NCI-H1417 treated with DMSO at 0.1 percent for 48 hours (cell line): ENCODE measurements around the gene CCDC63.
"Not testable (repeated sequence)": the region's sequence is repeated elsewhere in the genome, so short reads cannot be mapped to it uniquely, and the experiment has no call there.

Experiments
- DNase-seq: peaks from one replicate; lab custom pipeline; 2025; lab: John Stamatoyannopoulos, UW

The CCDC63 gene

DNA sequence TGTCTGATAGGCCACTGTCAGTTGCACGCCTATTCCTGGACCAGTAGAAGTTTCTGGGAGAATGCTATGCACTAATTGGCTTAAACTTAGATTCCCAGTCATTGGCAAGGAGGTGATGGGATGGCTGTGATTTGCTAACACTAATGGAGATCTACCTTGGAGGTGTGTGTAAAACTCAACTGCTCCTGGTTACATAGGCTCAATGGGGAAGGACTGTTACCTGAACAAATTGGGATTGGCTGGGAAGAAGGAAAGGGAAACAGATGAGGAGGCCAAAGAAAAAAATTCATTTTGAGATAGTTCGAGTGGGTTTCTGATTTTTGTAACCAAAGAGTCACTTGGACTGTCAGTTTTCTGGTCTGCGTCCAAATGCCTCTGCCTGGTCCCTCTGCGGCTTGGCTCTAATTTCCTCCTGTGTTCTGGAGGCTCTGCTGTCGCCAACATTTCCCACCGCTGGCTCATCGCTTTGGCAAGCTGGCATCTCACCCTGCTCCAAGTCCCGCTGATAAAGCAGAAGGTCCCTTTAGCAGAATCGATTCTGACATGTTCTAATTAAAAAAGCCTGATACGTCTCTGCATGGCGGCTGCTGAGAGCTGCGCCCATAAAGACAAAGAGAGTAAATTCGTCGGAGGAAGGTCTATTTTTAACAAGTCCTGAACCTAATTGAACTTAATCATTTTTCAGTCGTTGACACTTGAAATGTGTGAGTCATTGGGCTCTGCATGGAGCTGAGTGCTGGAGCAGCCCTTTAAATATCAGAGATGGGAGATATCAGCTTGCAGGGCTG lies 2.0 kb upstream of the CCDC63 start:
- DNase-seq = no peak

DNA sequence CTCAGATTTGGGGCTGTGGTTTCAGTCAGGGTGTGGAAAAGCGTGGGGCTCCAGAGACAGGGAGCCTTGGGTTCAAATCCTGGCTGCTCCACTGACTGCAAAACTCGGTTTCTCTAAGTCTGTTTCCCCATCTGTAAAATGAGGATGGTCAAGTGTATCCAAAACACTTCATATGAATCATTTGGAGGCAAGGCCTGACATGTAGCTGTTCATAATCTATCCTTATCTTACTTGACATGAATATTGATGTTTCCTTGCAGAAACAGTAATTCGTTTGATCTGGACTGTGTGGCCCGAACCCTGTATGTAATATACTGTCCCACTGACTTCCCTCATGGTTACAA lies 1.5 kb upstream of the CCDC63 start:
- DNase-seq = no peak

DNA sequence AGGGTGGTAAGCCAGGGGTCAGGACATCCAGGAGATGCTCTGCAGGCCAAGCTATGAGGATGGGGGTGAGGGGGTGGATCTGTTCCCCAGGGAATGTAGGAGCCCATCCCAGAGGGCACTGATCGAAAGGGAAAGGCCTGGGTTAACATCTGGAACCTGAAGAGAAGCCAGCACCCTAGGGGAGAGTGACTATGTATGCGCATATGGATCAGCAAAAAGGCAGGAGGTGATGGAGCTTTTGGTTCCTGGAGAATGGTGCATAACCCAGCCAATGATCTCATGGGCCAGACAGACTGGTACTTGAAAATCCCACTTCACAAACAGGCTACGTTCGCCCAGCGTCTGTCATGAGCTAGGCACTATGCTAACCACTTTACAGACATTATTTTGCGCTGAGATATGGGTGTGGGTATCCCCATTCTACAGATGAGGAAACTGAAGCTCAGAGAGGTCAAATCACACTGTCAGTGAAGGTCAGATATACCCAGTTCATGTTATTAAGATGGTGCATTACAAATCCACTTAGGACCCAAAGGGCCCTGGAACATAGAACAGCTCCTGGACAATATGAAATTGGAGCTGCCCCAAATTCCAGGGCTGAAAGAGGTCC lies 1.6 kb downstream of the CCDC63 start:
- DNase-seq = no peak

DNA sequence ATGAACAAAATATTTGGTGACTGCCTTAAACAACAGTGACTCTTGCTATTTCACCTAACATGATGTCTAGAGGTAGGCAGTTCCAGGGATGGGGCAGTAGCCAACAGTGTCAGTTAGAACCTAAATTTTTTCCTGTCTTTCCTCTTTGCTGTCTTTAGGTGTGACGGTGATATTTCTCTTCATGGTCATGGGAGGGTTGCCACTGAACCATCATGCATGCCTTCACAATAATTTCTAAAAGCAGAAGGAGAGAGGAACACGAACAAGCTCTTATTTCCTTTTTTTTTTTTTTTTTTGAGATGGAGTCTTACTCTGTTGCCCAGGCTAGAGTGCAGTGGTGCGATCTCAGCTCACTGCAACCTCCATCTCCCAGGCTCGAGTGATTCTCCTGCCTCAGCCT lies 2.4 kb downstream of the CCDC63 start:
- DNase-seq = no peak

DNA sequence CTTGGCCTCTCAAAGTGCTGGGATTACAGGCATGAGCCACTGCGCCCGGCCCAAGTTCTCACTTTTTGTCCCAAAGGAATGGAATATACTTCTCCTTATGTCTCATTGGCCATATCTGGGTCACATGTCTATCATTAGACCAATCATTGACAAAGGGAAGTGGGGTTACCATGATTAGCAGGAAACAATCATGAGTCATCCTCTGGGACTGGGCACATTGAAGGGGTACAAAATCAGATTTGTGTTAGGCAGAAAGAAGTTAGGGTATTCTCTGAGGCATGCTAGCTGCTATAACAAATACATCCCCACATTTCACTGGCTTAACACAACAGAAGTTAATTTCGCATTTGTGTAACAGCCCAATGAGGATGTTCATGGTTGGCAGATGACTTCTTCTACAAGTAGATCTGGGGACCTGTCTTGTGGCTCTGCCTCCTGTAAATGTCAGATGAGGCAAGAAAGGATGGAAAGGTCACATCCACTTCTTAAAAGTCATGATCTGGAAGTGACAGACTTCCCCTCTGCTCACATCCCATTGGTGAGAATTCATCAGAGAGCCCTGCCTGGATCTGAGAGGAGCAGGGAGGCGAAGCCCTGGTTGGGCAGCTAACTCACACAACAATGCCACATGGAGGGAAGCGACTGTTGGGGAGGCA lies 3.1 kb downstream of the CCDC63 start:
- no peak for DNase-seq

DNA sequence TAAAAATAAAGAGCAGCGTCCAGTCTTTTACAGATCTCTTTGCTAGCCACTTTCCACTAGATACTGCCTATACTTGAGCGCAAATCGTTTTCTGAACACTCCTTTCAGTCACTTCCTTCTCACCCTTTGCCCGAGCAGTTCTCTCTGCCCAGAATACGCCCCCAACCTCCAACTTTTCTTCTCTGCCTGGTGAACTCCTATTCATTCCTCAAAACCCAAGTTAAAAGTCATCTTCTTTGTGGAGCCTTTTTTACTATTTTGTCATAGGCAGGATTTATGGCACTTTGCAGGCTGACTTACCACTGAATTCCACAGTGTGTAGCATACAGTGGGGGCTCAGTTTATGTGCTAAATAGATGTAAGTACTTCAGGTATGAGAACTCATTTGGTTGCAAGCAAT lies 4.0 kb downstream of the CCDC63 start:
- DNase-seq = no peak

DNA sequence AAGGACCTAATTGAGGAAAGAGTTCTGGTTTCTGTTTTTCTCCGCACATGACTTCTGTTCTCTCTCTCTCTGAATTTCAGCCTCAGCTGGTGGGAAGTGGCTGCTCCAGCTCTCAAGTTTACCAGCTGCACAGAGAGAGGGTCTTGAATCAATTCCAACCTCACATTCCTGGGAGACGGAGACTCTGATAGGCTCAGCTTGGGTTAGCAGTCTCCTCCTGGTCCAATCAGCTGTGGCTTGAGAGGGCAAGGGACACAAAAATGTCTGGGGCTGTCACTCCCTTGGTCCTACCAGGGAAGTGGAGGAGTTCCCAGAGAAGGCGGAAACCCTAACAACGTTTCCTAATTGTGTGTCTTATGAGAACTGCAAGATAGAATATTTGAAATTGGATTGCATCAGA lies 7.0 kb downstream of the CCDC63 start:
- no peak for DNase-seq

DNA sequence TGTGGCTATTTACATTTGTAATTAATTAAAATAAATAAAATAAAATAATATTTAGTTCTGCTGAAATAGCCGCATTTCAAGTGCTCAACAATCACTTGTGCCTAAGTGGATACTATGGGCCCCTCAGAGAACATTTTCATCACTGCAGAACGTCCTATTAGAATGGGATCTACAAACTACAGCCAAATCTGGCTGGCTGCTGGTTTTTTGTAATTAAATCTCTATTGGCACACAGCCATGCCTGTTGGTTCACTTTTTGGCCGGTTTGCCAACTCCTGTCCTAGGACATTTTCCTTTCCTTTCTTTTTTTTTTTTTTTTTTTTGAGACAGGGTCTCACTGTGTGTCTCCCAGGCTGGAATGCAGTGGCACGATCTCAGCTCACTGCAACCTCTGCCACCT lies 9.8 kb downstream of the CCDC63 start:
- DNase-seq = no peak

DNA sequence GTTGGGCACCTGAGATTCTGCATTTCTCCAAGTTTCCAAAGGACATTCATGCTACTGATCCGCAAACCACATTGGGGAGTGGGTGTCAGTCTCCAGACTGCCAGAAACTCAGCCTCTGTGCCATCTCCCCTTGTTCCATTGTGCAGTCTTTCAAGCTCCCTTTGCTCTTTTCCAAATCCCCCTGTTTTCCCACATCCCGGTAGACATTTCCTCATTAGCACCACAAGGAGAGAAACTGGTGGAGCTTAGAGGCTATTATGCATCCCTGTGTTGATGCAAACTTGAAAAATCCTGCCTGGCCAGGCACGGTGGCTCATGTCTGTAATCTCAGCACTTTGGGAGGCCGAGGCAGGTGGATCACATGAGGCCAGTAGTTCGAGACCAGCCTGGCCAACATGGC lies 10.7 kb downstream of the CCDC63 start:
- no peak for DNase-seq

DNA sequence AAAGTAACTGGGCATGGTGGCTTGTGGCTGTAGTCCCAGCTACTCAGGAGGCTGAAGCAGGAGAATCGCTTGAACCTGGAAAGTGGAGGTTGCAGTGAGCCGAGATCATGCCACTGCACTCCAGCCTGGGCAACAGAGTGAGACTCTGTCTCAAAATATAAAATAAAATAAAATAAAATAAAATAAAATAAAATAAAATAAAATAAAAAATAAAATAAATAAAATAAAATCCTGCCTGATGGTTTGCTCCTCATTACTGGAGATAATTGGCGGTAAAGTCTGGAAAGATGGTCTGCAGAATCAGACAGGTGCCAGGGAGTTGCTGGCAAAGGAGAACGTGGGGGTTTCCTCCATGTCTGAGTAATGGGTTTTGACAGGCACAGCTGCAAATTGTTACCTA lies 11.2 kb downstream of the CCDC63 start:
- DNase-seq = not testable (repeated sequence)

DNA sequence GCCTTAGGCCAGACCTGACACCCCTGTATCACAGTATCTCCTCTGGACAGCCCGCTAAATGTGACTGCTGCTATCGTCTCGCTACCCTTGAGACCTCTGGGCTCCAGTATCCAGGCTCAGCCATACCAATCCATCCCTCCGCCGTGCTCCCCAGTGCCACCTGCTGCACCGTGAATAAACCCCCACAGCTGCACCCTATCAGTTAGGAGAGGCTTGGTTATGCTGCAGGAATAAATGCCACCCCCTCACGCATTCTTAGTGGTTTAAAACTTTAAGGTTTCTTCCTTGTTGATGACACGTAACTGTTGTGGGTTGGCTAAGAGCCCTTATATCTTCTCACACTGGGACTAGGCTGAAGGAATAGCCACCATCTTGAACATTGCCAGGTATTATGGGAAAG lies 12.1 kb downstream of the CCDC63 start:
- no peak for DNase-seq

DNA sequence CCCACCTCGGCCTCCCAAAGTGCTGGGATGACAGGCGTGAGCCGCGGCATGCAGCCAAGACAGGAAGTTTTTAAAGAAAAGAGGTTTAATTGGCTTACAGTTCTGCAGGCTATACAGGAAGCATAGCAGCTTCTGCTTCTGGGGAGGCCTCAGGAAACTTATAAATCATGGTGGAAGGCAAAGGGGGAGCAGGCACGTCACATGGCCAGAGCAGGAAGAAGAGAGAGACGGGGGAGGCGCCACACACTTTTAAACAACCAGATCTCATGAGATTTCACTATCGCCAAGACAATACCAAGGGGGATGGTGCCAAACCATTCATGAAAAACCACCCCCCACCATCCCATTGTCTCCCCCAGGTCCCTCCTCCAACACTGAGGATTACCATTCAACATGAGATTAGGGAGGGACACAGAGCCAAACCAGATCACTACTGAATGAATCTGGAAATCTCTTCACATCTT lies 14.1 kb downstream of the CCDC63 start:
- DNase-seq = no peak

DNA sequence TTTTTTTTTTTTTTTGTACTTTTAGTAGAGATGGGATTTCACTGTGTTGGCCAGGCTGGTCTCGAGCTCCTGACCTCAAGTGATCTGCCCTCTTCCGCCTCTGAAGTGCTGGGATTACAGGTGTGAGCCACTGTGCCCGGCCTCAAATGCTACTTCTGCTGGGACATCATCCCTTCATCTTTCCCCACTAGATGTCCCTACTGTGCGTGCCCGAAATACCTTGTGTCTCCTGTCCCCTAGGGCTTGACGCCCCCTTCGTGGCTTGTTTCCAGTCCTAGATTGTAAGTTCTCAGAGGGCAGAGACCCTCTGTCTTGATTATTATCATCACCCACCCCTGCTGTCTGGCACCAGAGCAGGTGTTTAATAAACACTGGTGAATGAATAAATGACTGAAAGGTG lies 14.9 kb downstream of the CCDC63 start:
- no peak for DNase-seq

DNA sequence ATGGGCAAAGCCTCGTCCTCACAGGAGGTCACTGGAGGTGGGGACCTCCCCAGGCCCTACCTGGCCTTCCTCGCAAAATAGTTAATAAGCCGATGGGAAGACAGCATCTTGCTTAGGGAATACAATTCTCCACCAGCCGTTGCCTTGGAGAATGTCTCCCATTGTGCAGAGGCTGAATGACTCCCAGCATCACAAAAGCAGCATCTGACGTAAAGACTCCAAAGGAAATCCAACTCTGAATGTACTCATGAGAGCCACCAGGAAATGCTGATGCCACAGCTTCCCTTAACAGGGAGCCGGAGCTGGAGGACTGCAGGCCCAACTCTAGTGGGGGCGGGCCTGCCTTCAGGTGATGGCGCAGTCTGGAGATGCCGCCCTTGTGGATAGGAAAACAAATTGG lies 15.5 kb downstream of the CCDC63 start:
- DNase-seq = no peak

DNA sequence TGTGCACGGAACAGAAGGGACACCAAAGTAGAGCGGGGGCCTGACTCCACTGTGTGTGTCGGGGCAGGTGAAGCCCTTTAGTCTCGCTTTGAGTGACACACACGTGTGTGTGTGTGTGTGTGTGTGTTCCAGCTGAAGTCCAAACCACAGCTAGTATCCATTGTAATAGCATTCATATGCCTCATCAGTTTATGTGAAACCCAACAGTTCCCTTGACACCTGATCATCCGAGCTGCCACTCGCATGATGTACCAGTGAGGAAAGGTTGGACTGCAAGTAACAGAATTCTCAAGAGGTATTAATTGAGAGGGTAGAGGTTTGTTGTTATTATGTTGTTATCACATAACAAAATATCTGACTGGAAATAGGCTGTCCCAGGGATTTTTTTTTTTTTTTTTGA lies 16.4 kb downstream of the CCDC63 start:
- no peak for DNase-seq

DNA sequence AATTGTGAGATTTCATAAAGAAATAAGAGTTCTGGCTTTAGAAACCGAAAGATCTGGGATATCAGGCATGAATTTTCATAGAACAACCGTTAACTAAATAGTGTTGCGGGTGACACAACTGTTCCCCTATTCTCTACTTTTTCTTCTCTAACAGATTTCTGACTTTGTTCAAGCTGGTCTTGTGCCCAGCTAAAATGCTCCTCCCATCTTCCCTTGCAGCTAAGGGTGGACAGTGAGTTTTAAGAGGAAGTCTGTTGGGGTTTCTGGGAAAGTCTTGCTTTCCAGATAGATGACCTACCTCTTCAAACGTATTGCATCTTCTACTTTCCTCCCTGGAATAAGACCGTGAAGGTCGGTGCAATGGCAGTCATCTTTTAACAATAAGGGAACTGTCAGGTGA lies 18.7 kb downstream of the CCDC63 start:
- no peak for DNase-seq

DNA sequence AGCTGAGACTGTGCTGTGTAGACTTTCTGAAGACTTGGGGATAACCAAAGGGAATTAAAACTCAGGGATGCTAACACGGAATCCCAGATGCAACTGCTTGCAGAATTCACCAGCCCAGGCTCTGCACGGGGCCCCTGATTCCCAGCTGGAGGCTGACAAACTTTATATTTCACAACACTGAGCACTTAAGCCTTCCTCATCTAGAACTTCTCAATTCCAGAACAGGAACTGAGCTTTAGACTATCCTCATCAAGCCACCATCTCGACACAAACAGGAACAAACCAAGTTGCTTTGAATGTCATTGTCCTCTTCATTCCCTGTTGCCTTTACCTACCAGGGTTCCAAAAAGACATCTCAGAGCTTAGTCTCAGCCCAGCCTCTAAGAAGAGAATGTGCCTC lies 22.2 kb downstream of the CCDC63 start:
- no peak for DNase-seq

DNA sequence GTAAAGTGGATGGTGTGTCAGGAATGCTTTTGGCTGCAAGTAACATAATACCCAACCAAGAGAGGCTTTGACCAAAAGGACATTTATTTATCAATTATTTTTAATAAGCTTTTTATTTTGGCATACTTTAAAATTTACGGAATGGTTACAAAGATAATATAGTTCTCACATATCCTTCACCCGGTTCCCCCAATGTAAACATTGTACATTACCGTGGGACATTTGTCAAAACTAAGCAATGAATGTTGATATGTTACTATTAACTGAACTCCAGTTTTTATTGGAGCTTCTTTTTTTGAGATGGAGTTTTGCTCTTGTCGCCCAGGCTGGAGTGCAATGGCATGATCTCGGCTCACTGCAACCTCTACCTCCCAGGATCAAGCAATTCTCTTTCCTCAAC lies 23.0 kb downstream of the CCDC63 start:
- no peak for DNase-seq

DNA sequence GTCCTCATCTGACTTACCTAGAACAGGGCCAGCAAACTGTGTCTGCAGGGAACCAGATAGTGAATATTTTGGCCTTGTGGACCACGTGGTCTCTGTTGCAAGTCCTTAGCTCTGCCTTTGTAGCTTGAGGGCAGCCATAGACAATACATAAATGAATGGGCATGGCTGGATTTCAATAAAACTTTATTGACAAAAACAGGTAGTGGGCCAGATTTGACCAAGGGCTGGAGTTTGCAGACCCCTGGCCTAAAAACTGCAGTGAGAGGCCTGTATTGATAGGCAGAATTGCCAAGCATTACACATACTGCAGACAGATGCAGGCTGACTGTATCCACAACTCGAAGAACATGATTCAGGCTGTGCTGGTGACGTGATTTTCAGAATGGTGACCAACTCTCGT lies 25.3 kb downstream of the CCDC63 start:
- no peak for DNase-seq

DNA sequence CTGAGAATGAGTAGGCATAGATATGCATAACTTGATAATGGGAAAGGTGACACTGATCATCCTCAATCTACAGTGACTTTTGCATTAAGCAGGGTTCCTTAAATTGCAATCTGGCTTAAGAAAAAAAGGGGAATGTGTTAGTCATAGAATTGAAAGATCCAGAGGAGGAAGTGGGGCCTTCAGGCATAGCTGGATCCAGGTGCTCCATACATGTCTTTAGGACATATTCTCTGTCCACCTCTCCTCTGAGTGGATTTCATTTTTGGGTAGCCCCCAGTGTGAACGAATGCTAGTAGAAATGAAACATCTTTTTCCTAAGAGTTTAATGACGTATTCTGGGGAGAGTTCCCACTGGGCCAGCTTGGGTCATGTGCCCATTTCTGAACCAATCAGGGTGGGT lies 27.6 kb downstream of the CCDC63 start:
- DNase-seq = no peak

DNA sequence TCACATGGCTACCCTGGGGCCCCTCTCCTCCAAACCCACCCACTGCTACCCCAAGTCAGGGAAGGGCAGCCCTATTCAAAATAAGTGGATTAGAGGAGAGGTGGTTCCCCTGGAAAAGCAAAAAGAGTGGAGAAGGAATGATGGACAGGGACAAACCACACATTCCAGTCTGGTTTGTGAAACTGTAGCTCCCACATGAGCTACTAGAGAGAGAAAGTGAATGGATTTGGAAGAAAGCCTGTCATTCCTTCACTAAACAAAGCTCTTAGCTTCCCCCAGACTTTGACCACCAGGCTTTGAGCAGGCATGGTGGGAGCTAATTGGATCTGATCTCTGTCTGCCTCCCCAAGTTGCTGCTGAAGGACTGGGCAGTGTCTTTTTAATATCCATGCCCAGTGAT lies 28.0 kb downstream of the CCDC63 start:
- DNase-seq = no peak

DNA sequence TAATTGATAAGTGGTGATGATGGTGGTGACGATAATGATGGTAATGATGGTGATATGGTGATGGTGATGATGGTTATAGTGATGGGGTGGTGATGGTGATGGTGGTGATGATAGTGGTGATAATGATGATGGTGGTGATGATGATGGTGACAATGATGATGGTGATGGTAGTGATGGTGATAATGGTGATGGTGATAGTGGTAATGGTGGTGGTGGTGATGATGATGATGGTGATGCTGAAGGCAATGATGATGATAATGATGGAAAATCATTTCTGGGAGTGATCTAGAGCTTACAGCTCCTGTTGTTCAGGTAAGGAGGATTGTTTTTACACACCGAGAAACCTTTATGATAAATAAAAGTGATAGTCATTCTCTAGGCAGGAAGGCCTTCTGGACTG lies 33.9 kb downstream of the CCDC63 start:
- DNase-seq = no peak

DNA sequence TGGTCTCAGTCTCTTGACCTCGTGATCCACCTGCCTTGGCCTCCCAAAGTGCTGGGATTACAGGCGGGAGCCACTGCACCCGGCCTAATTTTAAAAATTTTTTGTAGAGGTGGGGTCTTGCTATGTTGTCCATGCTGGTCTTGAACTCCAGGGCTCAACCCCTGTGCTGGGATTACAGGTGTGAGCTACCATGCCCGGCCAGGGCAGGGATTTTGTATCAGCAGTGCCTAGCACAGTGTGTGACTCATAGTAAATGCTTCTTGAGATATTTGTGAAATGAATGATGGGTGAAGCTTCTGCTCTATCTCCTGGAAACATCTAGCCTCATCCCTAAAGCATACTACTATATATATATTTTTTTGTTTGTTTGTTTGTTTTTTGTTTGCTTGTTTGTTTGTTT lies 36.5 kb downstream of the CCDC63 start:
- no peak for DNase-seq
